ENCODE measurements around the gene SLC25A25.

DNA sequence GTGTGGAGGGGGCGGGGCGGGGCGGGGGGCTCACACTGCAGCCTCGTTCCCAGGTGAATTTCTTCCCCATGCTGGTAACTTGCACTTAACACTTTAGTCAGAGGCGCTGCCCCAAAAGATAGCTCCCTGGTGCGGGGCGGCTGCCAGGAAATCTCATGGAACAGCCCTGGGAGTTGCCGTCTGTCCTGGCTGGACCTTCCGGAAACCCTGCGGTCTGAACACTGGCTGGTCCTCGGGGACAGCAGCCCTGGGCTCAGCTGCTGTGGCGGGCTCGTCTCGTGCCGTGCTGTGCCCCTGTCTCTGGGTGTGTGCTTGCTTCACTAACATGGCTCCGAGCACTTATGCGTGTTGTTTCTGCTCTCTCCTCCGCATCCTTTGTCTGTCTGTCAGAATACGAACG is 33.7 kb downstream of the SLC25A25 start:
- TF ChIP-seq EZH2 (IDR thresholded peaks at IDR 0.05; ENCODE audit: insufficient read depth, poor library complexity, severe bottlenecking), result no peak
- no peak for TF ChIP-seq EZH2phosphoT487 (IDR thresholded peaks at IDR 0.05; ENCODE audit: insufficient read depth, low read depth)
